Smooth muscle cell (in vitro differentiated cells): Measurements from ENCODE around the gene TSEN2. TPM values are rescaled to one million over a fixed set of nuclear protein-coding genes. Genes with fewer than 3 reads are reported as not detected.

ENCODE experiments used
- DNase-seq: peaks from one replicate; lab custom pipeline; 2025; ENCODE audit not compliant: unreplicated experiment; lab: John Stamatoyannopoulos, UW
- H2AFZ ChIP-seq: fragments of 200-600 bp; sonication (generic); 2 replicates; pipeline ENCODE4 v1.6.0; 2016; ENCODE audit warnings: antibody characterized with exemption, low read depth, mild to moderate bottlenecking
- H3F3A ChIP-seq: fragments of 200-600 bp; sonication (generic); 2 replicates; pipeline ENCODE4 v1.6.0; 2017; ENCODE audit warnings: antibody characterized with exemption, low read depth
- H3K27ac ChIP-seq: fragments of 200-600 bp; sonication (generic); 2 replicates; pipeline ENCODE4 v1.5.1; 2016; ENCODE audit warnings: low read depth, mild to moderate bottlenecking
- H3K27me3 ChIP-seq: fragments of 200-600 bp; sonication (generic); 2 replicates; pipeline ENCODE4 v1.6.1; 2016; ENCODE audit warnings: low read depth, mild to moderate bottlenecking
- H3K36me3 ChIP-seq: fragments of 200-600 bp; sonication (generic); 2 replicates; pipeline ENCODE4 v1.5.1; 2016; ENCODE audit warnings: low read depth
- H3K4me1 ChIP-seq: fragments of 200-600 bp; sonication (generic); 2 replicates; pipeline ENCODE4 v1.5.1; 2016; ENCODE audit warnings: low read depth
- H3K4me2 ChIP-seq: fragments of 200-600 bp; sonication (generic); 2 replicates; pipeline ENCODE4 v1.6.0; 2016; ENCODE audit warnings: mild to moderate bottlenecking
- H3K4me3 ChIP-seq: fragments of 200-600 bp; sonication (generic); 2 replicates; pipeline ENCODE4 v1.5.1; 2016; ENCODE audit warnings: mild to moderate bottlenecking
- H3K79me2 ChIP-seq: fragments of 200-600 bp; sonication (generic); 2 replicates; pipeline ENCODE4 v1.6.0; 2016; ENCODE audit warnings: low read depth, mild to moderate bottlenecking
- H3K9ac ChIP-seq: fragments of 200-600 bp; sonication (generic); 2 replicates; pipeline ENCODE4 v1.6.0; 2016; ENCODE audit warnings: low read depth
- H3K9me3 ChIP-seq: fragments of 200-600 bp; sonication (generic); replicated peaks from 2 replicates; pipeline ENCODE4 v1.5.1; 2016; ENCODE audit warnings: low read depth
- H4K20me1 ChIP-seq: fragments of 200-600 bp; sonication (generic); 2 replicates; pipeline ENCODE4 v1.6.0; 2016; ENCODE audit warnings: low read depth
- WGBS: methylation state at CpG from one replicate; pipeline ENCODE4 v1.1.7; 2016; ENCODE audit warnings: low lambda C conversion rate; 5-methylcytosine and 5-hydroxymethylcytosine counted together
- polyA plus RNA-seq: library from polyadenylated mRNA; unstranded; fragments of >200 nt; fragmentation: Nextera tagmentation; extraction: Ambion mirVana; gene quantifications from 2 replicates; pipeline ENCODE4 v1.2.1, GENCODE V29; 2016
- total RNA-seq: library from RNA; depleted of rRNA; stranded (reverse); fragments of >200 nt; gene quantifications from 2 replicates; pipeline ENCODE4 v1.2.3, GENCODE V29; 2014
- TF ChIP-seq, protein P1 (sequence below): fragments of 200-600 bp; sonication (generic); IDR thresholded peaks from 2 replicates; pipeline ENCODE4 v1.5.1; 2017; ENCODE audit warnings: borderline replicate concordance, mild to moderate bottlenecking, antibody characterized with exemption; ENCODE audit not compliant: insufficient read depth, poor library complexity, severe bottlenecking

Gene TSEN2
- total and polyA plus RNA-seq, 2 experiments from 2014 or later: 3.6 to 3.9 TPM

- no peaks in the 10 kb centered on the region for H3K27me3 ChIP-seq
- no peaks in the 10 kb centered on the region for H4K20me1 ChIP-seq
- TF ChIP-seq, protein P1, sequence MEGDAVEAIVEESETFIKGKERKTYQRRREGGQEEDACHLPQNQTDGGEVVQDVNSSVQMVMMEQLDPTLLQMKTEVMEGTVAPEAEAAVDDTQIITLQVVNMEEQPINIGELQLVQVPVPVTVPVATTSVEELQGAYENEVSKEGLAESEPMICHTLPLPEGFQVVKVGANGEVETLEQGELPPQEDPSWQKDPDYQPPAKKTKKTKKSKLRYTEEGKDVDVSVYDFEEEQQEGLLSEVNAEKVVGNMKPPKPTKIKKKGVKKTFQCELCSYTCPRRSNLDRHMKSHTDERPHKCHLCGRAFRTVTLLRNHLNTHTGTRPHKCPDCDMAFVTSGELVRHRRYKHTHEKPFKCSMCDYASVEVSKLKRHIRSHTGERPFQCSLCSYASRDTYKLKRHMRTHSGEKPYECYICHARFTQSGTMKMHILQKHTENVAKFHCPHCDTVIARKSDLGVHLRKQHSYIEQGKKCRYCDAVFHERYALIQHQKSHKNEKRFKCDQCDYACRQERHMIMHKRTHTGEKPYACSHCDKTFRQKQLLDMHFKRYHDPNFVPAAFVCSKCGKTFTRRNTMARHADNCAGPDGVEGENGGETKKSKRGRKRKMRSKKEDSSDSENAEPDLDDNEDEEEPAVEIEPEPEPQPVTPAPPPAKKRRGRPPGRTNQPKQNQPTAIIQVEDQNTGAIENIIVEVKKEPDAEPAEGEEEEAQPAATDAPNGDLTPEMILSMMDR: no peak
- peaks cover 9% of the 10 kb centered on the region for H3K4me1 ChIP-seq
- 92% methylated on average over 1 of the region's 1 CpG for WGBS
- H3K36me3 ChIP-seq: no peaks in the 10 kb centered on the region
- no peak overlapping the region for H3K4me2 ChIP-seq
- no peaks in the 10 kb centered on the region for H3F3A ChIP-seq
- no peak overlapping the region for H2AFZ ChIP-seq
- no peaks in the 10 kb centered on the region for H3K9me3 ChIP-seq
- no peak overlapping the region for H3K4me3 ChIP-seq
- H3K9ac ChIP-seq: no peak overlapping the region
- no peaks in the 10 kb centered on the region for H3K79me2 ChIP-seq
- H3K27ac ChIP-seq: no peak overlapping the region
- DNase-seq: no peak
These were observed 32.3 kb upstream of the TSEN2 start for GRCh38 chr3:12451960-12452359.

- H3F3A ChIP-seq: no peaks in the 10 kb centered on the region
- H3K9ac ChIP-seq: no peak overlapping the region
- TF ChIP-seq, protein P1: no peak
- H3K36me3 ChIP-seq: no peaks in the 10 kb centered on the region
- H2AFZ ChIP-seq: no peak overlapping the region
- H3K4me3 ChIP-seq: no peak overlapping the region
- no peak overlapping the region for H3K4me2 ChIP-seq
- H3K4me1 ChIP-seq: peaks cover 9% of the 10 kb centered on the region
- DNase-seq: no peak
- H3K9me3 ChIP-seq: no peaks in the 10 kb centered on the region
- no peaks in the 10 kb centered on the region for H4K20me1 ChIP-seq
- H3K27me3 ChIP-seq: no peaks in the 10 kb centered on the region
- no peaks in the 10 kb centered on the region for H3K79me2 ChIP-seq
- WGBS: 95% methylated on average over 12 of the region's 12 CpGs
- H3K27ac ChIP-seq: no peak overlapping the region
These were observed 31.6 kb upstream of the TSEN2 start for GRCh38 chr3:12452361-12453330.

- Histone ChIP-seq H3F3A (no peaks in the 10 kb centered on the region), H3K79me2 (no peaks in the 10 kb centered on the region), H4K20me1 (no peaks in the 10 kb centered on the region), H3K4me2 (no peak overlapping the region), H3K9ac (no peak overlapping the region), H3K27ac (no peak overlapping the region), H3K4me3 (no peak overlapping the region), H3K9me3 (no peaks in the 10 kb centered on the region), H3K4me1 (peaks cover 9% of the 10 kb centered on the region), H3K36me3 (no peaks in the 10 kb centered on the region), H3K27me3 (no peaks in the 10 kb centered on the region), H2AFZ (no peak overlapping the region)
- 83% methylated on average over 6 of the region's 6 CpGs for WGBS
- DNase-seq: no peak
- TF ChIP-seq, protein P1: no peak
These were observed 30.0 kb upstream of the TSEN2 start for GRCh38 chr3:12454076-12454815.
